RWPE2 (cell line): ENCODE measurements around the gene SLC5A5.

Experiments used
- ATAC-seq: fragments of 200-7000 bp; cut with Tn5 transposase; 3 replicates; pipeline ENCODE4 v1.9.1; 2021; ENCODE audit warnings: low read depth
- DNase-seq: peaks from one replicate; pipeline ENCODE4 v3.0.0-alpha.2; 2020; ENCODE audit warnings: low spot score
- H3K27ac ChIP-seq: fragments of 450-650 bp; 2 replicates; pipeline ENCODE4 v1.5.1; 2017; ENCODE audit warnings: mild to moderate bottlenecking; ENCODE audit not compliant: poor library complexity, severe bottlenecking
- H3K27me3 ChIP-seq: fragments of 250-450 bp; sonication (Bioruptor Pico); 2 replicates; pipeline ENCODE4 v1.5.1; 2021; ENCODE audit warnings: mild to moderate bottlenecking, moderate library complexity; ENCODE audit not compliant: insufficient read depth, poor library complexity, severe bottlenecking
- H3K36me3 ChIP-seq: fragments of 250-450 bp; sonication (Bioruptor Pico); 2 replicates; pipeline ENCODE4 v1.5.1; 2020; ENCODE audit warnings: low read depth, mild to moderate bottlenecking, moderate library complexity
- H3K4me1 ChIP-seq: fragments of 250-450 bp; sonication (Bioruptor Pico); 2 replicates; pipeline ENCODE4 v1.5.1; 2021; ENCODE audit warnings: mild to moderate bottlenecking, moderate library complexity; ENCODE audit not compliant: insufficient read depth, poor library complexity, severe bottlenecking
- H3K4me3 ChIP-seq: fragments of 250-450 bp; sonication (Bioruptor Pico); 2 replicates; pipeline ENCODE4 v1.5.1; 2021; ENCODE audit warnings: mild to moderate bottlenecking, moderate library complexity; ENCODE audit not compliant: severe bottlenecking
- H3K9me3 ChIP-seq: fragments of 250-450 bp; sonication (Bioruptor Pico); 2 replicates; pipeline ENCODE4 v1.5.1; 2021; ENCODE audit warnings: mild to moderate bottlenecking, moderate library complexity; ENCODE audit not compliant: severe bottlenecking
- TF ChIP-seq, protein P1 (sequence below): fragments of 450-650 bp; IDR thresholded peaks from one replicate; pipeline ENCODE4 v1.5.1; 2017; ENCODE audit warnings: mild to moderate bottlenecking, moderate library complexity; ENCODE audit not compliant: poor library complexity, severe bottlenecking

SLC5A5 gene

DNA sequence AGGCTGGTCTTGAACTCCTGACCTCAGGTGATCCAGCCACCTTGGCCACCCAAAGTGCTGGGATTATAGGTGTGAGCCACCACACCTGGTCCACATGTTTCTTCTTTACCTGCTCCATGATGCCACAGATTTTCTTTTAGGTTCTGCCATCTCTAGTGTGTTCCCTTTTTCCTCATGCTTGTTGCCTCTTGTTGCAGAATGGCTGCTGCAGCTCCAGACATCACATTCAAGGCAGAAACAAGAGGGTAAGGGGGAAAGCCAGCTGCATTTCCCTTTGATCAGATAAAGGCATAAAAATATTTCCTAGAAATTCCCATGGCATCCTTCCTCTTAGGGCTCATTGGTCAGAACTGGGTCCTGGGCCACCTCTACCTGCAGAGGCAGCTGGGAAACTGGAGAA is 48.8 kb downstream of the SLC5A5 start:
- Histone ChIP-seq H3K4me3 (no peak overlapping the region), H3K4me1 (peaks cover 9% of the 10 kb centered on the region), H3K9me3 (no peaks in the 10 kb centered on the region), H3K27ac (no peak overlapping the region), H3K36me3 (no peaks in the 10 kb centered on the region), H3K27me3 (no peaks in the 10 kb centered on the region)
- ATAC-seq = no peak
- TF ChIP-seq, protein P1, sequence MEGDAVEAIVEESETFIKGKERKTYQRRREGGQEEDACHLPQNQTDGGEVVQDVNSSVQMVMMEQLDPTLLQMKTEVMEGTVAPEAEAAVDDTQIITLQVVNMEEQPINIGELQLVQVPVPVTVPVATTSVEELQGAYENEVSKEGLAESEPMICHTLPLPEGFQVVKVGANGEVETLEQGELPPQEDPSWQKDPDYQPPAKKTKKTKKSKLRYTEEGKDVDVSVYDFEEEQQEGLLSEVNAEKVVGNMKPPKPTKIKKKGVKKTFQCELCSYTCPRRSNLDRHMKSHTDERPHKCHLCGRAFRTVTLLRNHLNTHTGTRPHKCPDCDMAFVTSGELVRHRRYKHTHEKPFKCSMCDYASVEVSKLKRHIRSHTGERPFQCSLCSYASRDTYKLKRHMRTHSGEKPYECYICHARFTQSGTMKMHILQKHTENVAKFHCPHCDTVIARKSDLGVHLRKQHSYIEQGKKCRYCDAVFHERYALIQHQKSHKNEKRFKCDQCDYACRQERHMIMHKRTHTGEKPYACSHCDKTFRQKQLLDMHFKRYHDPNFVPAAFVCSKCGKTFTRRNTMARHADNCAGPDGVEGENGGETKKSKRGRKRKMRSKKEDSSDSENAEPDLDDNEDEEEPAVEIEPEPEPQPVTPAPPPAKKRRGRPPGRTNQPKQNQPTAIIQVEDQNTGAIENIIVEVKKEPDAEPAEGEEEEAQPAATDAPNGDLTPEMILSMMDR = no peak
- no peak for DNase-seq

DNA sequence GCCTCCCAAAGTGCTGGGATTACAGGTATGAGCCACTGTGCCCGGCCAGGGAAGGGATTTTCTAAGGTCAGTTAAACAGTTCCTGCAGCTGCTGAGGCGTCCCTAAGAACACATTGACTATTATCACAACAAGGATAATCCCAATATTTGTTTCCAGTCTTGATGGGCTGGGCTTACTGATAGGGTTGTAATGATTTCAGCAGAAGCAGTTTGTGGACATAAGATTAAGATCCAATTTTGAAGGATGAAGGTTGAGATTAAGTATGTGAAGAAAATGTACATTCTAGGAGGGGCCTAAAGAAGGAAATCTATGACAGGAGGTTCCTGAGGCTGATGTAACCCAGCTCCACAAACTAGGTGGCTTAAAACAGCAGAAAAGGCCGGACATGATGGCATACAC is 50.4 kb downstream of the SLC5A5 start:
- no peak for ATAC-seq
- H3K9me3 ChIP-seq = no peaks in the 10 kb centered on the region

DNA sequence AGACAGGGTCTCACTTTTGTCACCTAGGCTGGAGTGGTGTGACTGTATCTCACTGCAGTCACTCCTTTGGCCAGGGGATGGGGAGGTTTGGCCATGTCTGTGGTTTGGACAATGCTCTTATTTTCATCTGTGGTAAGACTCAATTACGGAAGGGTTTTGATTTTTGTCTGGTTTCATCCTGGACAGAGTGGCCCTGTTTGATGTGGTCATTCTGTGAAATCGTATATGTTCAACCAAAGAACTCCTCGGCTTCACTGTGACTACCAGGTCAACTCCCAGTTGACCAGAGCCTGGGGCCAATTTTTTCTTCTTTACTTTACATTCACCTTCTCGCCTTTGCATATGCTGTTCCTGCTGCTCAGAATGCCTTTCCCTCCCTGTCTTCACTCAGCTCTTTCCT is 54.3 kb downstream of the SLC5A5 start:
- DNase-seq (no peak), ATAC-seq (no peak)
- H3K27me3 ChIP-seq = no peaks in the 10 kb centered on the region
- no peak overlapping the region for H3K4me3 ChIP-seq
- H3K36me3 ChIP-seq = no peaks in the 10 kb centered on the region
- no peaks in the 10 kb centered on the region for H3K9me3 ChIP-seq
- TF ChIP-seq, protein P1 = no peak
- no peaks in the 10 kb centered on the region for H3K4me1 ChIP-seq
- no peak overlapping the region for H3K27ac ChIP-seq

More for the DNA sequence above, 50.4 kb downstream of the SLC5A5 start:
- Histone ChIP-seq H3K27ac (no peak overlapping the region), H3K27me3 (no peaks in the 10 kb centered on the region), H3K4me3 (no peak overlapping the region), H3K4me1 (no peaks in the 10 kb centered on the region), H3K36me3 (no peaks in the 10 kb centered on the region)
- DNase-seq = no peak
- TF ChIP-seq, protein P1 = no peak

DNA sequence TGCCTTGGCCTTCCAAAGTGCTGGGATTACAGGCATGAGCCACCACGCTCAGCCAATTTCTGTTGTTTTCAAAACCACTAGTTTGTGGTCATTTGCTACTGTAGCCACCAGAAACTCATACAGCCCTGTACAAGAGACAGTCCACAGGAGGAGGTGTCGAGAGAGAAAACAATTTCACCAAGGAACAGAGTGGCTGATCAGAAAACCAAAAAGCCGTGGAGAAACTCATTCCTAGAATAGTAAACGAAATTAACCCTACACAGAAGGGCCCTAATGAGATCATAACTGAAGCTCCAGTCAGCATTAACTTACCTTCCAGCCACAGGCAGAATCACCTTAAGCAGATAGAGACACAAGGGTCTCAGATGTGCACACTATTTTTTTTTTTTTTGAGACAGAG is 57.3 kb downstream of the SLC5A5 start:
- H3K4me1 ChIP-seq = peaks cover 9% of the 10 kb centered on the region
- TF ChIP-seq, protein P1 = no peak
- H3K4me3 ChIP-seq = no peak overlapping the region
- ATAC-seq (no peak), DNase-seq (no peak)
- no peak overlapping the region for H3K27ac ChIP-seq
- no peaks in the 10 kb centered on the region for H3K27me3 ChIP-seq
- H3K9me3 ChIP-seq = no peaks in the 10 kb centered on the region
- H3K36me3 ChIP-seq = no peaks in the 10 kb centered on the region

DNA sequence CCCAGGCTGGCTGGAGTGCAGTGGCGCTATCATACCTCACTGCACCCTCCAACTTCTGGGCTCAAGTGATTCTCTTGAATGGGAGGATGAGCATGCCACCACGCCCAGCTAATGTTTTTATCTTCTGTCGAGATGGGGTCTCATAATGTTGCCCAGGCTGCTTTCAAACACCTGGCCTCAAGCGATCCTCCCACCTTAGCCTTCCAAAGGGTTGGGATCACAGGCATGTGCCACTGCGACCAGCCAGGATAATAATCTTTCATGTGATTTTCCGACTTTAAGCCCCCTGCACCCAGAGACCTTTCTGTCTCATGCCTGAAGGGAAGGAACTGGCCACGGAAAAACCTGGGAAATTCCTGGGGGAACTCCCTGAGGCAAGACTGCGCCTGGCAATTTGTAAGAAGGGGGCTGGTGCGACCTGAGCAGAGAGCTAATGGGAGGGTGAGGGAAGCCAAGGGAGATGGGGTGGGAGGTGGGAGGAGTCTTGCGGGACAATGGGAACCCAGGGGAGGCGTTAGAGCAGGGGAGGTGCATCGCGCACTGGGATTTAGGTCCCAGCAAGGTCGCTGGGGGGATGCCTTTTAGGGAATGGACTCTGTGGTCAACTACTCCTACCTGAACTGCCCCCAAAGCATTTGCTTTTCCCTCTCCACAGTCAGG is 59.9 kb downstream of the SLC5A5 start:
- DNase-seq (no peak), ATAC-seq (no peak)
- H3K27me3 ChIP-seq = no peaks in the 10 kb centered on the region
- no peak overlapping the region for H3K27ac ChIP-seq
- peaks cover 10% of the 10 kb centered on the region for H3K4me1 ChIP-seq
- TF ChIP-seq, protein P1 = no peak
- peak overlapping the region; percentile 77 for H3K4me3 ChIP-seq
- no peaks in the 10 kb centered on the region for H3K9me3 ChIP-seq
- no peaks in the 10 kb centered on the region for H3K36me3 ChIP-seq
